Stomach (tissue), 9 donors: ENCODE results near the gene LRP1. TPM values are rescaled to one million over a fixed set of nuclear protein-coding genes. Genes with fewer than 3 reads are reported as not detected.

Experiments
- DNase-seq, 2 donors: peaks; one replicate each; pipeline versions ENCODE4 v3.0.0 to v3.0.0-alpha.2; 2013 to 2019
- H3K27ac ChIP-seq, 5 donors: fragments of 200-600 bp in 4 of 5; sonication (generic) in 4 of 5; one replicate each; pipeline ENCODE4 v1.5.1; 2013 to 2019; ENCODE audit warnings: mild to moderate bottlenecking in 1 of 5, moderate library complexity in 1 of 5
- H3K27me3 ChIP-seq, 3 donors: fragments of 200-600 bp; sonication (generic); one replicate each; pipeline ENCODE4 v1.5.1; 2017 to 2019; ENCODE audit warnings: mixed run types in 1 of 3
- H3K36me3 ChIP-seq, 4 donors: fragments of 200-600 bp; sonication (generic); 1 replicate in 3 of 4; 2 replicates in 1 of 4; pipeline ENCODE4 v1.5.1; 2016 to 2019
- H3K4me1 ChIP-seq, 4 donors: fragments of 200-600 bp; sonication (generic); one replicate each; pipeline ENCODE4 v1.5.1; 2016 to 2019
- H3K4me3 ChIP-seq, 4 donors: fragments of 200-600 bp; sonication (generic) in 3 of 4; one replicate each; pipeline ENCODE4 v1.5.1; 2016 to 2019; ENCODE audit warnings: mild to moderate bottlenecking in 1 of 4
- H3K9me3 ChIP-seq, 4 donors: fragments of 200-600 bp; sonication (generic); one replicate each; pipeline ENCODE4 v1.5.1; 2016 to 2019
- CTCF ChIP-seq, 7 experiments: fragments of 450-650 bp in 4 of 7; fragments of 200-600 bp in 3 of 7; sonication (generic) in 3 of 7; IDR thresholded peaks; one replicate each; pipeline ENCODE4 v1.5.1; 2016 to 2019; ENCODE audit warnings: antibody characterized with exemption in 7 of 7, control low read depth in 2 of 7, mild to moderate bottlenecking in 1 of 7
- EP300 ChIP-seq: sonication (generic); formaldehyde crosslinking; IDR thresholded peaks from one replicate; pipeline ENCODE4 v1.6.1; 2017; ENCODE audit warnings: antibody characterized with exemption
- POLR2A ChIP-seq, 4 donors: fragments of 450-650 bp; IDR thresholded peaks; one replicate each; pipeline ENCODE4 v1.6.1; 2016; ENCODE audit warnings: antibody characterized with exemption in 4 of 4, control low read depth in 2 of 4, mild to moderate bottlenecking in 1 of 4, moderate library complexity in 1 of 4
- POLR2AphosphoS5 ChIP-seq, 3 donors: sonication (generic); formaldehyde crosslinking; IDR thresholded peaks; one replicate each; pipeline ENCODE4 v1.6.1; 2016; ENCODE audit warnings: antibody characterized with exemption in 3 of 3
- WGBS, 5 donors: extraction: QIAGEN DNeasy Blood & Tissue Kit in 3 of 5; methylation state at CpG; one replicate each; pipeline versions ENCODE4 v1.1.5 to v1.1.7; 2013 to 2018; 5-methylcytosine and 5-hydroxymethylcytosine counted together
- intact Hi-C: fragments of 100-400 bp; cut with DNase I; formaldehyde crosslinking; loops from one replicate; pipeline ENCODE4 v1.15.1; 2023; ENCODE audit warnings: low total_unique reads
- polyA plus RNA-seq, 3 donors: library from polyadenylated mRNA; stranded (reverse); fragments of 200-250 nt; gene quantifications; one replicate each; pipeline ENCODE4 v1.2.3, GENCODE V29; 2013
- total RNA-seq, 5 donors: library from RNA; depleted of rRNA; stranded (reverse); fragments of >200 nt; gene quantifications; one replicate each; pipeline versions ENCODE4 v1.1.0 to v1.2.3, GENCODE V29; 2014 to 2016
- donor health status: healthy with polysubstance abuse.
- donor health status: Bipolar disorder and iron deficiency.
- donor health status: healthy.

Gene LRP1
- total and polyA plus RNA-seq, 8 donors, result 13.5 to 510 (median 100) TPM

- no peak for TF ChIP-seq EP300
- no peak for TF ChIP-seq POLR2A (IDR thresholded peaks at IDR 0.05)
- TF ChIP-seq CTCF (IDR thresholded peaks at IDR 0.05), result no peak
- no peak for TF ChIP-seq POLR2AphosphoS5 (IDR thresholded peaks at IDR 0.05)
- H3K36me3 ChIP-seq, result peaks cover 11 to 42% (median 32%) of the 10 kb centered on the region in 4 donors
- H3K4me3 ChIP-seq, result no peak overlapping the region
- 56 to 79% (median 69%) methylated on average over 16 to 17 of the region's 17 CpGs for WGBS, 5 donors
- no peaks in the 10 kb centered on the region for H3K27me3 ChIP-seq
- no peaks in the 10 kb centered on the region for H3K9me3 ChIP-seq
- DNase-seq, result peak in 1 of 2 donors; percentile 31
- intact Hi-C loops, result no loop called here
- H3K4me1 ChIP-seq, result peaks cover 61 to 83% (median 69%) of the 10 kb centered on the region in 4 donors
- H3K27ac ChIP-seq, result peak overlapping the region; percentile 25 to 88 (median 81)
Measured at GRCh38 chr12:57151741-57152630, 23.7 kb downstream of the LRP1 start.

- no peak overlapping the region for H3K4me3 ChIP-seq
- H3K27me3 ChIP-seq, result no peaks in the 10 kb centered on the region
- no peak for TF ChIP-seq POLR2AphosphoS5 (IDR thresholded peaks at IDR 0.05)
- no peak for TF ChIP-seq POLR2A (IDR thresholded peaks at IDR 0.05)
- 60 to 85% (median 75%) methylated on average over 4 of the region's 4 CpGs for WGBS, 5 donors
- intact Hi-C loops, result no loop called here
- DNase-seq, result no peak
- H3K36me3 ChIP-seq, result peaks cover 11 to 43% (median 39%) of the 10 kb centered on the region in 4 donors
- peaks cover 55 to 77% (median 62%) of the 10 kb centered on the region in 4 donors for H3K4me1 ChIP-seq
- H3K9me3 ChIP-seq, result no peaks in the 10 kb centered on the region
- peak overlapping the region; percentile 25 to 88 (median 81) for H3K27ac ChIP-seq
Measured at GRCh38 chr12:57152639-57153038, 24.4 kb downstream of the LRP1 start.

- Histone ChIP-seq H3K27ac (peak overlapping the region in 4 of 5 donors; percentile 67 to 88 (median 84)), H3K36me3 (peaks cover 11 to 50% (median 47%) of the 10 kb centered on the region in 4 donors), H3K27me3 (no peaks in the 10 kb centered on the region), H3K4me1 (peaks cover 50 to 77% (median 54%) of the 10 kb centered on the region in 4 donors), H3K4me3 (no peak overlapping the region), H3K9me3 (no peaks in the 10 kb centered on the region)
- intact Hi-C loops, result no loop called here
- no peak for TF ChIP-seq CTCF (IDR thresholded peaks at IDR 0.05)
- TF ChIP-seq POLR2A (IDR thresholded peaks at IDR 0.05), result no peak
- TF ChIP-seq POLR2AphosphoS5 (IDR thresholded peaks at IDR 0.05), result no peak
- no peak for TF ChIP-seq EP300
- 64 to 93% (median 85%) methylated on average over 1 of the region's 1 CpG for WGBS, 5 donors
- no peak for DNase-seq
Measured at GRCh38 chr12:57153415-57153997, 25.2 kb downstream of the LRP1 start.

GRCh38 chr12:57154076-57154475 lies 25.8 kb downstream of the LRP1 start:
- H3K27ac ChIP-seq, result peak overlapping the region in 3 of 5 donors; percentile 13 to 88 (median 81)
- TF ChIP-seq POLR2A (IDR thresholded peaks at IDR 0.05), result no peak
- no peaks in the 10 kb centered on the region for H3K27me3 ChIP-seq
- DNase-seq, result no peak
- H3K9me3 ChIP-seq, result no peaks in the 10 kb centered on the region
- H3K4me3 ChIP-seq, result no peak overlapping the region
- peaks cover 47 to 77% (median 51%) of the 10 kb centered on the region in 4 donors for H3K4me1 ChIP-seq
- 81 to 95% (median 90%) methylated on average over 5 to 6 of the region's 6 CpGs for WGBS, 5 donors
- intact Hi-C loops, result no loop called here
- peaks cover 11 to 55% (median 53%) of the 10 kb centered on the region in 4 donors for H3K36me3 ChIP-seq

GRCh38 chr12:57154804-57155434 lies 26.6 kb downstream of the LRP1 start:
- H3K36me3 ChIP-seq, result peaks cover 11 to 62% (median 60%) of the 10 kb centered on the region in 4 donors
- 71 to 85% (median 81%) methylated on average over 5 of the region's 5 CpGs for WGBS, 5 donors

More at GRCh38 chr12:57154804-57155434, 26.6 kb downstream of the LRP1 start:
- Histone ChIP-seq H3K4me3 (no peak overlapping the region), H3K27ac (peak overlapping the region in 1 of 5 donors; percentile 13), H3K9me3 (no peaks in the 10 kb centered on the region), H3K4me1 (peaks cover 38 to 69% (median 43%) of the 10 kb centered on the region in 4 donors), H3K27me3 (no peaks in the 10 kb centered on the region)
- DNase-seq, result no peak
- no peak for TF ChIP-seq POLR2AphosphoS5 (IDR thresholded peaks at IDR 0.05)
- no peak for TF ChIP-seq CTCF (IDR thresholded peaks at IDR 0.05)
- no peak for TF ChIP-seq EP300
- TF ChIP-seq POLR2A (IDR thresholded peaks at IDR 0.05), result no peak
- intact Hi-C loops, result no loop called here
